Chondrocyte (in vitro differentiated cells): ENCODE results near the gene L1CAM. TPM values are rescaled to one million over a fixed set of nuclear protein-coding genes. Genes with fewer than 3 reads are reported as not detected.

Experiments
- DNase-seq: peaks from one replicate; pipeline ENCODE4 v3.0.0; 2021; ENCODE audit warnings: mixed read lengths, low spot score
- H3K27ac Mint-ChIP-seq: one replicate; pipeline ENCODE4 v1.8.0; 2021; ENCODE audit warnings: mild to moderate bottlenecking, moderate library complexity, mixed read lengths; ENCODE audit not compliant: unreplicated experiment
- H3K27me3 Mint-ChIP-seq: 2 replicates; pipeline ENCODE4 v1.8.0; 2021; ENCODE audit warnings: low read depth, mixed read lengths
- H3K36me3 Mint-ChIP-seq: 2 replicates; pipeline ENCODE4 v1.8.0; 2021; ENCODE audit warnings: low read depth, mixed read lengths
- H3K4me1 Mint-ChIP-seq: 2 replicates; pipeline ENCODE4 v1.8.0; 2021; ENCODE audit warnings: low read depth, mild to moderate bottlenecking, mixed read lengths
- H3K4me3 Mint-ChIP-seq: one replicate; pipeline ENCODE4 v1.8.0; 2021; ENCODE audit warnings: mild to moderate bottlenecking, moderate library complexity, mixed read lengths; ENCODE audit not compliant: unreplicated experiment
- H3K9me3 Mint-ChIP-seq: 2 replicates; pipeline ENCODE4 v1.8.0; 2021; ENCODE audit warnings: low read depth, mixed read lengths
- CTCF ChIP-seq: fragments of 200-600 bp; sonication (generic); IDR thresholded peaks from 2 replicates; pipeline ENCODE4 v1.5.0; 2021; ENCODE audit warnings: antibody characterized with exemption, mild to moderate bottlenecking, moderate library complexity
- total RNA-seq: library from RNA; stranded (reverse); gene quantifications from 3 replicates; pipeline ENCODE4 v1.2.1, GENCODE V29; 2021

The L1CAM gene
- total RNA-seq, 1 donor from 2014 or later, result 2.5 TPM

GRCh38 chrX:153864101-153864500 is 21.9 kb downstream of the L1CAM start:
- no peak overlapping the region for H3K27ac Mint-ChIP-seq
- peaks cover 2% of the 10 kb centered on the region for H3K27me3 Mint-ChIP-seq
- H3K36me3 Mint-ChIP-seq, result no peaks in the 10 kb centered on the region
- H3K4me1 Mint-ChIP-seq, result no peaks in the 10 kb centered on the region
- DNase-seq, result no peak
- H3K9me3 Mint-ChIP-seq, result no peaks in the 10 kb centered on the region
- no peak for TF ChIP-seq CTCF
- no peak overlapping the region for H3K4me3 Mint-ChIP-seq

- H3K27ac Mint-ChIP-seq, result no peak overlapping the region
- no peak for DNase-seq
- no peaks in the 10 kb centered on the region for H3K36me3 Mint-ChIP-seq
- no peak for TF ChIP-seq CTCF
- peaks cover 4% of the 10 kb centered on the region for H3K27me3 Mint-ChIP-seq
- no peaks in the 10 kb centered on the region for H3K9me3 Mint-ChIP-seq
- H3K4me1 Mint-ChIP-seq, result no peaks in the 10 kb centered on the region
- no peak overlapping the region for H3K4me3 Mint-ChIP-seq
Measured at GRCh38 chrX:153863251-153863991, 22.6 kb downstream of the L1CAM start.

GRCh38 chrX:153862369-153863250 is 23.4 kb downstream of the L1CAM start:
- no peaks in the 10 kb centered on the region for H3K4me1 Mint-ChIP-seq
- no peak overlapping the region for H3K27ac Mint-ChIP-seq
- no peak overlapping the region for H3K4me3 Mint-ChIP-seq
- H3K27me3 Mint-ChIP-seq, result peaks cover 4% of the 10 kb centered on the region
- H3K9me3 Mint-ChIP-seq, result no peaks in the 10 kb centered on the region
- DNase-seq, result no peak
- H3K36me3 Mint-ChIP-seq, result no peaks in the 10 kb centered on the region
- no peak for TF ChIP-seq CTCF

- no peak overlapping the region for H3K27ac Mint-ChIP-seq
- H3K27me3 Mint-ChIP-seq, result peaks cover 4% of the 10 kb centered on the region
- H3K4me1 Mint-ChIP-seq, result no peaks in the 10 kb centered on the region
- H3K4me3 Mint-ChIP-seq, result no peak overlapping the region
- no peaks in the 10 kb centered on the region for H3K36me3 Mint-ChIP-seq
- H3K9me3 Mint-ChIP-seq, result no peaks in the 10 kb centered on the region
- no peak for TF ChIP-seq CTCF
- DNase-seq, result no peak
Measured at GRCh38 chrX:153861733-153862310, 24.2 kb downstream of the L1CAM start.

- Mint-ChIP-seq H3K9me3 (no peaks in the 10 kb centered on the region), H3K36me3 (no peaks in the 10 kb centered on the region), H3K27me3 (peaks cover 4% of the 10 kb centered on the region), H3K4me1 (no peaks in the 10 kb centered on the region), H3K4me3 (no peak overlapping the region), H3K27ac (no peak overlapping the region)
- no peak for TF ChIP-seq CTCF
- no peak for DNase-seq
Measured at GRCh38 chrX:153861151-153861550, 24.8 kb downstream of the L1CAM start.
